ENCODE measurements around the gene STXBP6. TPM values are rescaled to one million over a fixed set of nuclear protein-coding genes. Genes with fewer than 3 reads are reported as not detected.

The STXBP6 gene
- total and polyA plus RNA-seq, 2 of the 13 experiments (the other 11 are each of a cell fraction or from before 2014, with no cell fraction given), result 35.3 to 42.8 TPM

- TF ChIP-seq DNMT1 (CRISPR knock-in tag; IDR thresholded peaks at IDR 0.05) (no peak), GFI1 (CRISPR knock-in tag; IDR thresholded peaks at IDR 0.05; ENCODE audit: borderline replicate concordance) (no peak), DPF2 (CRISPR knock-in tag; IDR thresholded peaks at IDR 0.05; ENCODE audit: borderline replicate concordance, low read depth) (no peak), MLLT10 (CRISPR knock-in tag; IDR thresholded peaks at IDR 0.05) (no peak), JUND (CRISPR knock-in tag; IDR thresholded peaks at IDR 0.05) (no peak), ZC3H4 (CRISPR knock-in tag; IDR thresholded peaks at IDR 0.05; ENCODE audit: borderline replicate concordance) (no peak), PRDM10 (CRISPR knock-in tag; IDR thresholded peaks at IDR 0.05; ENCODE audit: low read depth) (no peak), POLR2AphosphoS2 (IDR thresholded peaks at IDR 0.05; ENCODE audit: low read depth, low read length) (no peak), CEBPG (CRISPR knock-in tag; IDR thresholded peaks at IDR 0.05) (no peak), KLF16 (CRISPR knock-in tag; IDR thresholded peaks at IDR 0.05) (0 out of 4 replicates have a peak, but pooled peaks of 1 of the 2 experiments have one; percentile 24), MEF2D (CRISPR knock-in tag; IDR thresholded peaks at IDR 0.05) (no peak), ZBED4 (CRISPR knock-in tag; IDR thresholded peaks at IDR 0.05; ENCODE audit: borderline replicate concordance) (no peak), ZNF10 (CRISPR knock-in tag; IDR thresholded peaks at IDR 0.05; ENCODE audit: borderline replicate concordance, low read depth) (no peak), DNMT3B (CRISPR knock-in tag; conservative IDR thresholded peaks at IDR 0.05) (no peak), ZNF550 (CRISPR knock-in tag; IDR thresholded peaks at IDR 0.05; ENCODE audit: borderline replicate concordance) (no peak), HCFC1 (IDR thresholded peaks at IDR 0.05; ENCODE audit: low read depth, low read length) (no peak), PITX1 (CRISPR knock-in tag; IDR thresholded peaks at IDR 0.05) (no peak), KLF15 (CRISPR knock-in tag; IDR thresholded peaks at IDR 0.05; ENCODE audit: borderline replicate concordance) (no peak), FUBP1 (CRISPR knock-in tag; IDR thresholded peaks at IDR 0.05; ENCODE audit: borderline replicate concordance) (no peak), ZSCAN22 (CRISPR knock-in tag; IDR thresholded peaks at IDR 0.05) (no peak)
These were observed 173.7 kb downstream of the STXBP6 start (continued) for GRCh38 chr14:24875991-24876878.

Data from HepG2 (cell line).